K562 (cell line): ENCODE measurements around the gene RASSF1. TPM values are rescaled to one million over a fixed set of nuclear protein-coding genes. Genes with fewer than 3 reads are reported as not detected.

ENCODE experiments used
- ATAC-seq: fragments of 200-7000 bp; cut with Tn5 transposase; 3 replicates; pipeline ENCODE4 v1.9.1; 2020; ENCODE audit warnings: moderate library complexity
- BruUV-seq: library from RNA; stranded (reverse); fragments of 400-500 nt; replicated peaks from 2 replicates; lab custom pipeline; 2021; lab: Mats Ljungman, UMichigan
- CTCF ChIA-PET: fragments of 300-600 bp; formaldehyde crosslinking; extraction: SDS; loops from one replicate; lab custom pipeline; 2021; ENCODE audit warnings: low intra/inter-chr PET ratio; lab: Yijun Ruan, JAX
- POLR2A ChIA-PET: fragments of 300-600, 350-650 bp; sonication (Branson Sonifier 250); formaldehyde crosslinking; extraction: SDS; loops from one replicate; lab custom pipeline; 2021; ENCODE audit warnings: antibody characterized with exemption, inconsistent platforms; lab: Yijun Ruan, JAX
- DNase-seq, 4 experiments: peaks; one replicate each; pipeline versions ENCODE4 v3.0.0 to v3.0.0-alpha.2; 2011 to 2018; ENCODE audit warnings: low spot score in 3 of 4, mixed read lengths in 3 of 4; ENCODE audit errors: extremely low read depth in 1 of 4
- FAIRE-seq: peaks from 2 replicates; lab custom pipeline; 2011; peaks lifted over from hg19 to GRCh38; lab: Jason Lieb, UNC
- H2AFZ ChIP-seq: 2 replicates; pipeline ENCODE4 v1.6.0; 2011; ENCODE audit warnings: low read depth, low read length, control low read depth, inconsistent platforms
- H3K27ac ChIP-seq: fragments of 200-600 bp; 3 replicates; pipeline ENCODE4 v1.8.0; 2011; ENCODE audit warnings: low read depth, mild to moderate bottlenecking, control low read depth, inconsistent platforms, low read length, moderate library complexity, mixed read lengths; ENCODE audit errors: extremely low read depth
- H3K27me3 ChIP-seq, 2 experiments: fragments of 300-600 bp in 1 of 2; 2 replicates in 1 of 2; 3 replicates in 1 of 2; pipeline versions ENCODE4 v1.6.0 to v1.8.0; 2011; ENCODE audit warnings: inconsistent platforms in 2 of 2, low read length in 2 of 2, mild to moderate bottlenecking in 1 of 2, mixed read lengths in 1 of 2, moderate library complexity in 1 of 2; ENCODE audit not compliant: control insufficient read depth in 2 of 2, insufficient read depth in 2 of 2
- H3K36me3 ChIP-seq: fragments of 300-600 bp; 3 replicates; pipeline ENCODE4 v1.8.0; 2011; ENCODE audit warnings: mild to moderate bottlenecking, low read length, inconsistent platforms; ENCODE audit not compliant: control insufficient read depth, insufficient read depth
- H3K4me1 ChIP-seq, 2 experiments: fragments of 200-600 bp in 1 of 2; replicated peaks in 1 of 2; 2 replicates in 1 of 2; 3 replicates in 1 of 2; pipeline versions ENCODE4 v1.5.1 to v1.8.0; 2011; ENCODE audit warnings: inconsistent platforms in 2 of 2, low read length in 2 of 2, mild to moderate bottlenecking in 1 of 2, mixed read lengths in 1 of 2, moderate library complexity in 1 of 2; ENCODE audit not compliant: control insufficient read depth in 2 of 2, insufficient read depth in 2 of 2
- H3K4me2 ChIP-seq: 2 replicates; pipeline ENCODE4 v1.6.1; 2011; ENCODE audit warnings: low read length, control low read depth, inconsistent platforms, mixed read lengths; ENCODE audit not compliant: insufficient read depth
- H3K4me3 ChIP-seq: fragments of 200-600 bp; sonication (generic), shearing (Covaris generic); 2 replicates; pipeline ENCODE4 v1.5.1; 2016; ENCODE audit warnings: control low read depth, inconsistent platforms
- H3K79me2 ChIP-seq: fragments of 200-600 bp; 3 replicates; pipeline ENCODE4 v1.8.0; 2011; ENCODE audit warnings: low read length, inconsistent platforms; ENCODE audit not compliant: control insufficient read depth, insufficient read depth
- H3K9ac ChIP-seq, 2 experiments: 2 replicates each; pipeline versions ENCODE4 v1.6.0 to v1.6.1; 2011; ENCODE audit warnings: low read depth in 2 of 2, low read length in 2 of 2, control low read depth in 1 of 2, inconsistent platforms in 1 of 2, mild to moderate bottlenecking in 1 of 2, mixed read lengths in 1 of 2; ENCODE audit not compliant: insufficient read depth in 1 of 2
- H3K9me1 ChIP-seq: one replicate; pipeline ENCODE4 v1.6.0; 2011; ENCODE audit warnings: inconsistent platforms, mild to moderate bottlenecking, low read length, moderate library complexity; ENCODE audit not compliant: control insufficient read depth, insufficient read depth
- H3K9me3 ChIP-seq: replicated peaks from 2 replicates; pipeline ENCODE4 v1.5.1; 2011; ENCODE audit warnings: low read depth, low read length, inconsistent platforms; ENCODE audit not compliant: control insufficient read depth, insufficient read depth
- H4K20me1 ChIP-seq: replicated peaks from 2 replicates; pipeline ENCODE4 v1.6.1; 2011; ENCODE audit warnings: low read length, inconsistent platforms, mixed read lengths; ENCODE audit not compliant: control insufficient read depth, insufficient read depth
- BHLHE40 ChIP-seq: IDR thresholded peaks from 2 replicates; pipeline ENCODE4 v1.6.1; 2011; ENCODE audit warnings: low read length, improper control_type of control experiment
- ESRRA ChIP-seq: fragments of 450-650 bp; IDR thresholded peaks from 2 replicates; pipeline ENCODE4 v1.6.1; 2014; ENCODE audit warnings: low read depth, mild to moderate bottlenecking, moderate library complexity, borderline replicate concordance
- GATAD2A ChIP-seq: fragments of 450-650 bp; IDR thresholded peaks from 2 replicates; pipeline ENCODE4 v1.6.1; 2017
- KDM1A ChIP-seq, 2 experiments: fragments of 450-650 bp; IDR thresholded peaks; 2 replicates each; pipeline ENCODE4 v1.6.1; 2016; ENCODE audit warnings: mild to moderate bottlenecking in 2 of 2
- NKRF ChIP-seq: fragments of 450-650 bp; IDR thresholded peaks from 2 replicates; pipeline ENCODE4 v1.6.1; 2016; ENCODE audit warnings: borderline replicate concordance
- PBX2 ChIP-seq, 2 experiments: IDR thresholded peaks in 1 of 2; conservative IDR thresholded peaks in 1 of 2; 2 replicates each; pipeline ENCODE4 v1.6.1; 2016; ENCODE audit warnings: low read depth in 2 of 2, mild to moderate bottlenecking in 1 of 2, missing compliant biosample characterization in 1 of 2, missing genetic modification characterization in 1 of 2, moderate library complexity in 1 of 2
- WGBS: fragments of 100-300 bp; shearing (Covaris generic); methylation state at CpG from one replicate; pipeline ENCODE4 v1.1.6; 2016; ENCODE audit warnings: low coverage, mixed read lengths; ENCODE audit not compliant: insufficient coverage; ENCODE audit errors: missing lambda C conversion rate; 5-methylcytosine and 5-hydroxymethylcytosine counted together
- in situ Hi-C: fragments of 300-500 bp; cut with MboI; formaldehyde crosslinking; loops from 4 replicates; pipeline ENCODE4 v1.15.0; 2018; ENCODE audit warnings: inconsistent platforms, mixed read lengths
- intact Hi-C: fragments of 100-400 bp; cut with micrococcal nuclease; formaldehyde crosslinking; loops from 2 replicates; pipeline ENCODE4 v1.14.2; 2022
- polyA plus RNA-seq, 8 experiments: library from polyadenylated mRNA; depleted of rRNA in 4 of 8; stranded (reverse) in 5 of 8; unstranded in 3 of 8; fragments of >200 nt; fragmentation: Nextera tagmentation in 2 of 8; fragmentation: Illumina TruSeq in 1 of 8; extraction: Ambion mirVana in 2 of 8; extraction: Trizol in 1 of 8; gene quantifications; 2 replicates each; pipeline versions ENCODE4 v1.2.1 to v1.2.3, GENCODE V29; 2011 to 2014; ENCODE audit warnings: inconsistent platforms in 1 of 8, missing spikeins in 1 of 8
- total RNA-seq, 7 experiments: library from RNA; depleted of rRNA in 6 of 7; stranded (reverse); fragments of >200 nt in 6 of 7; fragmentation: Illumina TruSeq in 2 of 7; extraction: Trizol in 2 of 7; gene quantifications; 2 replicates each; pipeline versions ENCODE4 v1.2.1 to v1.2.3, GENCODE V29; 2011 to 2021; ENCODE audit warnings: low replicate concordance in 1 of 7

The RASSF1 gene
- total and polyA plus RNA-seq, 9 of the 15 experiments (the other 6 are each of a cell fraction or from before 2014, with no cell fraction given) = 3.6 to 57.1 (median 24.6) TPM

GRCh38 chr3:50370594-50370993 lies 30.0 kb upstream of the RASSF1 start (continued):
- no peak for TF ChIP-seq NKRF
- peak; percentile 55; the same call in 1 of the 2 replicates for TF ChIP-seq ESRRA
- no peak for TF ChIP-seq GATAD2A

- Histone ChIP-seq H3K79me2 (no peaks in the 10 kb centered on the region), H3K4me3 (no peak overlapping the region), H3K9ac (peak overlapping the region in 1 of 2 experiments; percentile 43; a peak in 1 of 4 replicates), H4K20me1 (no peaks in the 10 kb centered on the region), H3K27me3 (no peaks in the 10 kb centered on the region), H3K9me1 (no peaks in the 10 kb centered on the region), H3K4me2 (no peak overlapping the region), H3K27ac (no peak overlapping the region), H3K9me3 (no peaks in the 10 kb centered on the region), H2AFZ (no peak overlapping the region), H3K4me1 (peaks cover 13 to 51% of the 10 kb centered on the region in 2 experiments; a peak in 4 of 5 replicates), H3K36me3 (no peaks in the 10 kb centered on the region)
- ATAC-seq (no peak), DNase-seq (peak in 1 of 4 experiments; percentile 25), FAIRE-seq (no peak)
- intact Hi-C loops = no loop called here
- TF ChIP-seq PBX2 (CRISPR knock-in tag; IDR thresholded peaks at IDR 0.05; ENCODE audit: low read depth) (no peak), PBX2 (tag; conservative IDR thresholded peaks at IDR 0.05; ENCODE audit: low read depth) (no peak), BHLHE40 (peak; percentile 60), KDM1A (IDR thresholded peaks at IDR 0.05) (peak in 1 of 2 experiments; percentile 56; a peak in 1 of 4 replicates)
- BruUV-seq = no TSS peak
- CTCF ChIA-PET = no interaction called here
- WGBS = 21% methylated on average over 8 of the region's 9 CpGs
- in situ Hi-C loops = no loop called here
- POLR2A ChIA-PET = no interaction called here
Observed at GRCh38 chr3:50369012-50369670, 28.5 kb upstream of the RASSF1 start.
